ENCODE measurements around the gene MCRIP1.

MCRIP1 gene

DNA sequence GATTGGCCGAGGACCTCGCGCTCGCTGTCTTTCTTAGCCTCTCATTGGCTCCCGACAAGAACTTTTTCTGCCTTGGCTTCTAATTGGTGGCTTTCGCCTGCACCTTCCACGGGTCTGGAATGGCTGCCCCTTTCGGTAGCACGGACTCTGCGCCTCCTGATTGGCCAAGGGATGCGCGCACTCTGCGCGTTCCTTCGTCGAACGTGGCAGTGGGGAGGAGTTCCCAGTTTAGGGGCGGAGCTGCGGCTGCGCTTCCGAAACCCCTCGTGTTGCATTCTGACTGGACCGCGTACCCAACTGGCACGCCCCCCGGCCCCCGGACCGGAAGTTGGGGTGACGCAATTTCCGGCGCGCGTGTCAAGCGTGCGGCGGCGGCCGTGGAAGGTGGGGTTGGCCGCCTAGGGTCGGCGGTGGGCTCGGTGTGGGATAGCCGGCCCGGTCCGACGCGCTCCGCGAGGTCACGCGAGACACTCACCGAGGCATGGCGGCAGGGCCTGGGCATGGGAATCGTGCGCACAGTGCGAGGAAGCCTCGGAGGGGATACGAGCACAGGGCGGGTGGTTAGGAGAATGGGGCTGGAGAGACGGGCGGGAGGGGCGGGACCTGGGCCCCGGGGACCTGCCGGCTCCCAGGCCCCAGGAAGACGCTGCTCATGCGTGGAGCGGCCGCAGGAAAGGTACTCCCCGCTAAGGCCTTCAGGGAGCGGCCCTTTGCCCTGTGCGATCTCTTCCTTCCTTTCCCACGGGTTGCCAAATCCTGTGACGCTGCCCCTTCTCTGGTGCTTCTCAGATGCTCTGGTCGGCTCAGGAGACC lies 27.9 kb upstream of the MCRIP1 start:
- in situ Hi-C loops (cut with MboI; ENCODE audit: low sequenced_read_pairs), result no loop called here

DNA sequence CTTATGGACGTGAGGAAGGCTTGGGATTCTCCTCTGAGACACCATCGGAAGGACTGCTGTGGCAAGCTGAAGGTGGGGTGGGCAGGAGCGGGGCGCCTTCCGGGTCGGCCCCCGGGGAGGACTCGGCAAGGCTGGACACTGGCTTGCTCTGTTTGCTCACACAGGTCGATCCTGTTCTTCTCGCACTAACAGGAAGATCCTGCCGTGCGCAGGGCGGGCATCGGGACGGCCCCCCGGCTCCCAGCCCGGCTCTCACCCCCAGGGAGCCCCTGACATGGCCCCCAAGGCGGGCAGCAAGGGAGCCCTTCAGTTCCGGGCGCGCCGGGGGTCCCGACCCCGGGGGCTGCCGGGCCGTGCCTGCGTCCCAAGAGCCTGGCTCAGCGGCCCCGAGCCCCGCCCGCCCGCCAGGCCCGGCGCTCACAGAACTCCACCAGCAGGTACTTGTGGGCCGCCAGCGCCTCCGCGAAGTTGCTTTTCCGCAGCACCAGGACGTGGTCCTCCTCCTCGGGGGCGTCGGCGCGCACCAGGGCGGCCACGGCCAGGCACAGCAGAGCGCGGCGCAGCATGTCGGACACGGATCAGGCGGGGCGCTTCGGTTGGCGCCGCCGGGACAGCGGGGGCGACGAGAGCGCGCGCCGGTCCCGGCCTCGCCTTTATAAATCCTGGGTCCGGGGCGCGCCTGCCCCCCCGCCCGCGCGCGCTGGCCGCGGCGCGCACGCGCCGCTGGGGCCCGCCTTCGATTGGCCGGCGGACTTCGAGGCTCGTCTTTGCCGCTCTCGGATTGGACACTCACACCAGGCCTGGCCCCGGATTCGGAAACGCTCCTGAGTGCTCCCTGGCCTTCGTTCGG lies 27.0 kb upstream of the MCRIP1 start, which contains the start of gene P4HB:
Gene P4HB (minus strand): TSS at position 630 of the 850 bp plus-strand sequence. CDS start 64 bp downstream, at position 566.
- in situ Hi-C loops (cut with MboI; ENCODE audit: low sequenced_read_pairs), result no loop called here

DNA sequence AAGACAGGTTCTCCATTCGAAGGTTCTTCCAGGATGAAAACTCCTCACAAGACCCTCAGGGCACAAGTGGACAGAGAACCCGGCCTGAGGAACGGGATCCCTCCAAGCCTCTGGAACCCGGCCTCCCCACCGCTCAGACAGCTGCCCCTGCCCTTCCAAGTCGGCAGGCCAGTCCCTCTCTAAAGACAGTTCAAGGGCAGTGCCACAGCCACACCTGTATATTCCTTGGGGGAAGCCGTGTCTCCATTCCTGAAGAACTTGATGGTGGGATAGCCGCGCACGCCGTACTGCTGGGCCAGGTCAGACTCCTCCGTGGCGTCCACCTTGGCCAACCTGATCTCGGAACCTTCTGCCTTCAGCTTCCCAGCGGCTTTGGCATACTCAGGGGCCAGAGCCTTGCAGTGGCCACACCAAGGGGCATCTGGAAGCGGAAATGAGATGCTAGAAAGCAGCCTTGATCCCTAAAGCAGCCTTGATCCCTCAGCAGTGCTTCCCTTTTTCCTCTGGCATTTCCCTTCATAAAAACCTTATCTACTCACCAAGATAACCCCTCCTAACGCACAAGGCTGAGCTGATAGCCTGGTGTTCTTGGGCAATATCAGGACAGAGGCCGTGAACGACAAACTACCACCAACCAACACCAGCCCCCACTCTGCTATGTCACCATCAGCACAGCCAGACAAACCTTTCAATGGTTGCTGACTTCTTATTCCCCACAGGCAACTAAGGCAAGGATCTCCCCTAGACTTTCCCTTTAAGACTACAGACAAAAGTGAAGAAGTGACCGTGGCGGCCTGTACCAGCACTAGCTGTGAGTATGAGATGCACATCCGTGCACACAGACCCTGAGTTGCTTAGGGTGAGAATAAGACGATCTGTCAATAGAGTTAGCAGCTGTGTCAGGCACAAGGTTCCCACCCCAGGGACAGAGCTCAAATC lies 26.1 kb upstream of the MCRIP1 start:
- in situ Hi-C loops (cut with MboI; ENCODE audit: low sequenced_read_pairs), result no loop called here

DNA sequence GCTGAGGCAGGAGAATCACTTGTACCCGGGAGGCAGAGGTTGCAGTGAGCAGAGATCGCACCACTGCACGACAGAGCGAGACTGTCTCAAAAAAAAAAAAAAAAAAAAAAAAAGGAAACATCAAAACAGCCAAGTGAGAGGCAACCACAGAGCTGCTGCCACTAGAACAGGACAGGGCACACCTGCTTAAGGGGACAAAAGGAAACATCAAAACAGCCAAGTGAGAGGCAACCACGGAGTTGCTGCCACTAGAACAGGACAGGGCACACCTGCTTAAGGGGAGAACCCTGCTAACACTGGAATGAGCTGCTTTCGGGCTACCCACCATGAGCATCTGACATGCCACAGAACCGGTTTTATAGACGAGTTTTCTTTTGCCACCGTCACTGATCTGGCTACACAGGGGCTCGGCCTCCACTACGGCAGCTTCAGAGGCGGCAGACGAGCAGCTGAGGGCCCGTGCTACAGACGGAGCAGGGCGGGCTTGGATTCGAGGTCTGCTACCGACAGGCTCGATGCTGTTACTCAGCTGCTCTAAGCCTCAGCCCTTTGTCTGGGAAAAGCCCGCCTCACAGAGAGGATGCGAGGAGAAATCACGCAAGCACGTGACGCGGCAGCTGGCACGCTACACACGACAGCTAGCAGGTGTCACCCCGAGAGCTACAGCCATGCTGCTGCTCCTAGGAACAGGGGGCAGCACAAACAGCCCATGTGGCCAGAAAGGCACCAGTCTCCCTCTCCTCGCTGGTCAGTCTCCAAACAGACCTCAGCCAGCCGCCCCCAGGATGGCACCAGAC lies 25.3 kb upstream of the MCRIP1 start:
- in situ Hi-C loops (cut with MboI; ENCODE audit: low sequenced_read_pairs), result no loop called here

DNA sequence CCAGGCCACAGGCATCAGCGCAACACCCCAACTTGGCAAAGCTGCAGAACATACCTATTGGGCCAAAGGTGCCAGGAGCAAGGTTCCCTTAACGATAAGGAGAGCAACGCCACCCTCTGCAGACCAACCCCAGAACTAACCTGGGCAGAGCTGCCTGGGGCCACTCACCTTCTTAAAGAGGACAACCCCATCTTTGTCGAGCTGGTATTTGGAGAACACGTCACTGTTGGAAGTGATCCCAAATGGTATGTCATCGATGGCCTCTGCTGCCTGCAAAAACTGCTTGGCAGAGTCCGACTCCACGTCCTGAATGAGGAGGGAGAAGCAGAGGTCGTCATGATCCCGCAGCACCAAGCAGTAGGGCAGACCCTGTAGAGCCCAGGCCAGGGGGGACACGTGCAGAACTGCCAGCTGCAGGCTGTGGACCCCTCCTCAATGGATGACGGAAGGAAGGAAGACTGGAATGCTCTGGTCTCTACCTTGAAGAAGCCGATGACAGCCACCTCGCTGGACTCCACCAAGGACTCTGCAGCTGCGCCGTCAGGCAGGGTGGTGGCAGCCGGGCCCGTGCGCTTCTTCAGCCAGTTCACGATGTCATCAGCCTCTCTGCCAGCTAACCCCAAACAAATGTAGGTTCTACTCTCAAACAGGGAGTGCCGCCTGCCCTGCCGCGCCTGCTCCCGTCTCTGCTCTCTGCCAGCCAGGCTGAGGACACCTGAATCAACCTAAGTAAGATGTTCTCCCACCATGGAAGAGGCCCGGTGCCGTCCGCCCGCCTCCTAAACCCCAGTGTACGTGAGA lies 22.1 kb upstream of the MCRIP1 start:
- in situ Hi-C loops (cut with MboI; ENCODE audit: low sequenced_read_pairs), result no loop called here

DNA sequence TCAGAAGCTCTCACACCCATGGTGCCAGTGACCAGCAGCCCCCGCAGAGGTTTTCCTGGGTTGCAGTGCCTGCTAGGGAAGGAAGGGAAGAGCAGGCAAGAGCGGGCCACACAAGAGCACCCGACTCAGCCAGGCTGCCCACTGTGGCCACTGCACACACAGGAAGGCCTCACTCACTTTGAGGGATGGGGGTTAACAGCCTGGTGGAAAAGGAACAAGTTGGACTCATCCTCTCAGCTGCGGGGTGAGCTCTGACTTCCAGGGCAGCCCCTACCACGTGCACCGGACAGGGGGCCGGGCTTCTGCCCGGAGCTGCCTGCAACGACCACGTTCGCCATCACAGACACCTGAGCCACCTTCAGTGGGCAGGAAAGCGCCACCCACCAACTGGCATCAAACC lies 19.1 kb upstream of the MCRIP1 start:
- in situ Hi-C loops (cut with MboI; ENCODE audit: low sequenced_read_pairs), result no loop called here

DNA sequence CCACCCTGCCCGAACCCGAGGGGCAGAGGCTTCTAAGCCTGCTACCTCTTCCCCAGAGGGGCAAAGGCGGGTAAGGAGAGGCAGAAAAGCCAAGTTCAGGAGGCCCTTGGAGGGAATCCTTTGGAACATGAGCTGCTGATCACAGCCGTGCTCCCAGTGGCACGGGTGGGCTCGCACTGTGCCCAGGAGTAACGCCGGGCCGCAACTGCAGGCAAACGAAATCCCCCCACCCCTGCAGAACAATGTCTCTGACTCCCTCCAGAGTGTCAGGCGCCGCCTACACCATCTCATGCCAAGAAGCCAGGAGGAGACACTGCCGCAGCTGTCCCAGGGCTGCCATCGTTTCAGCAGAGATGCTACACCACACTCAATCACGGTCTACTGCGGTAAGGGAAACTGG lies 18.3 kb upstream of the MCRIP1 start:
- in situ Hi-C loops (cut with MboI; ENCODE audit: low sequenced_read_pairs), result no loop called here

DNA sequence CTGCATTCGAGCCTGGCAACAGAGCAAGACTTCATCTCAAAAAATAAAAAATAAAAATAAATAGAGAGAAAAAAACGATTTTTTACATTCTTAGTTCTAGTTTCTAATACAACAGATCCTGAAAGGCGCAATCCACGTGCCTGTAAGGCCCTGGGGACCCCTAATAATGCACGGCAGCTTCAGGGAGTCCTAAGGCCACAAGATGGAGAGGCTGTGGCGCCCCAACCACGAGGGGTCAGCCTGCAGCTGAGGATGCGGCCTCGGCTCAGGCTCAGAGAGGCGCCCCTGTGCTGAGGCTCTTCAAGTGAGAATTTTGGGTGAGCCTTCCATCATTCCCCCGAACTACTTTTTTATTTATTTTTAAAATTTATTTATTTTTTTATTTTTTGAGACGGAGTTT lies 16.4 kb upstream of the MCRIP1 start:
- in situ Hi-C loops (cut with MboI; ENCODE audit: low sequenced_read_pairs), result no loop called here

DNA sequence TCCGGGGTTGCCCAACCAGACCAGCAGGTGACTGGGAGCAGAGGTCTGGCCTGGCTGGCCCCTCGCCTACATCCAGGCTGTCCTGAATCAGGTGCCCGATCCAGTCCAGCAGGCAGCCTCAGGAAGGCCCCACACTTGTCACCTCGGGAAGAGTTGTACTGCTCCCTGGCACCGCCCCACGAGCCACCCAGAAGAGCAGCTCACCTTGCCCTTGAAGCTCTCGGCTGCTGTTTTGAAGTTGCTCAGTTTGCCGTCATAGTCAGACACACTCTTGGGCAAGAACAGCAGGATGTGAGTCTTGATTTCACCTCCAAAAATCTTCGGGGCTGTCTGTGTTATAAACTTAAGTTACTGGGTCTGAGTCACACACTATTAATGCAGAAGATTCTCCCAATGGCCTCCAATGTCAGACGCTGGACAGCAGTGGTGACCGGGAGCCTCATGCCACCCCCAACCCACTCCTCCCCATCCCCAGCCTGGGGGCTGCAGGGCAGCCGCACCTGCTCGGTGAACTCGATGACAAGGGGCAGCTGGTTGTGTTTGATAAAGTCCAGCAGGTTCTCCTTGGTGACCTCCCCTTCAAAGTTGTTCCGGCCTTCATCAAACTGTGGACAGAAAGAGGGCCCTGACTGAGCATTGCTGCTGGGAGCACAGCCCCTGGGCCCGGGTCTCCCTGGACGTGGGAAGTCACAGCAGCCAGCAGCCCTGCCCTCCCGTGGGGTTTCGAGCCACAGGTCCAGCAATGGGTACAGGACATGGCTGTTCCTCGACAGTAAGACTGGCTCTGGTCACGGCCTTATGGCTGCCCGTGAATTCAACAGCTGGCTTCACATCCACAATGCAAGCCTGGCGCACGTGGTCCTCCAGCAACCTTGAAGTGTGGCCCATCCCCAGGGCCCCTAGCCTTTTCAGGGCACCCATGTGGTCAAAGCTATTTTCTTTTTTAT lies 13.9 kb upstream of the MCRIP1 start:
- in situ Hi-C loops (cut with MboI; ENCODE audit: low sequenced_read_pairs), result no loop called here

DNA sequence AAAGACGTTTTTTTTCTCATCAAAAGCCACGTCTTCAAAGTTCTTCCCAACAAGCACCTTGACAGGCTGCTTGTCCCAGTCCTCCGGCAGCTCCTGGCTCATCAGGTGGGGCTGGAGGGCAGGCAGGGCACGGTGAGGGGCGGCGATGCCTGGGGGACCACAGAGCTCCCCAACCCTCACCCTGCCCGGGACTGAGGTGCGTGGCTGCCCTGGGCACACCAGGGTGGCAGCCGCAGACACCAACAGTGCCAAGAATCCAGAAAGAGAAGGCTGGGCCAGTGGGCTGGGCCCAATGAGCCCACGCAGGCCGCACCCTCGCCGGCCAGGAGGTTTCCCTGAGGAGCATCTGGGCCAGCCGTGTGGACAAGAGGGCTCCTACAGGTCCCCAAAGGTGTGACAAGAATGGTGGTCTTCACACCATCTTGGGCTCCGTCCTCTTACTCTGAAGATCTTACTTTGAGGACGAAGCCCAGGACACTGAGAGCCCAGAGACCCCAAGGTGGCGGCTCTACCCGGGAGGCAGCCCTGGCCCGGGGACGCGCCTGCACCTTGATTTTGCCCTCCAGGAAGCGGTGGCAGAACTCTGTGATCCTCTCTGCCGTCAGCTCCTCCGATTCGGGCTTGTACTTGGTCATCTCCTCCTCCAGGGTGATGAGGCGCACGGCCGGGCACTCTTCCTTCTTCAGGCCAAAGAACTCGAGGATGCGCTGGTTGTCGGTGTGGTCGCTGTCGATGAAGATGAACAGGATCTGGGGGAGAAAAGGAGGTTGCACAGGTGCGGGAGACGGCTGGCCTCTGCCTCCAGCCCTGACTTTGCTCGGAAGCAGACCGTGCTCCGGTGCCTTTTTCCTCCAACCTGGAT lies 13.0 kb upstream of the MCRIP1 start:
- in situ Hi-C loops (cut with MboI; ENCODE audit: low sequenced_read_pairs), result no loop called here

DNA sequence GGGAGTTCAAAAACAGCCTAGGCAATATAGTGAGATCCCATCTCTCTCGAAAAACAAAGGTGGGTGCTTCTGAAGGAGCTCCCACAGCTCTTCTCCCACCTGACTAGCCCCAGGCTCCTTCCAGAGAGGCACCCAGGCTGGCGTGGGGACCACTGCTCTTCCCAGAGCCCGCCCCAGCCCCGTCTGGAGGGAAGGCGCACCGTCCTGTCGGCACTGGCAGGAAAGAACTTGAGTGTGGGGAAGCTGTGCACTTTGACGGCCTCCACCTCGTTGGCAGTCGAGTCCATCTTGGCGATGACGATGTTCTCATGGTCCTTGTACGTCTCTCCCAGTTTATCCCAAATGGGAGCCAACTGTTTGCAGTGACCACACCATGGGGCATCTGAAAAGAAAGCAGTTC lies 12.3 kb upstream of the MCRIP1 start:
- in situ Hi-C loops (cut with MboI; ENCODE audit: low sequenced_read_pairs), result no loop called here

DNA sequence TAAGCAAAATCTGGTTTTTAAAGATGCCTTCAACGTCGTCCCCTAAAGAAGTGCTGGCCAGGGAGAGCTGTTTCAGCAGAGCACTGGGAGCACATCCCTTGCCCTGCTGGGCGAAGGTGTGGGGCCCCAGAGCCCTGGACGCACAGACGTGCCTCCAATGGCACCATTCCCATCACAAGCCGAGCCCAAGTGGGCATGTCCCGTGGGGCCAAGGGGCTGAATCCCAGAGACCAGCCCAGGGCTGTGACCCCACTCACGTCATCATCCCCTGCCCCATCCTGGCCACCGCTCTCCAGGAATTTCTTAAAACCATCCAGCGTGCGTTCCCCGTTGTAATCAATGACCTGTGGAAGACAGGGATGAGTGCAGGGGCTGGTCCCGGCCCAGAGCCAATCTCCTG lies 11.8 kb upstream of the MCRIP1 start:
- in situ Hi-C loops (cut with MboI; ENCODE audit: low sequenced_read_pairs), result no loop called here

DNA sequence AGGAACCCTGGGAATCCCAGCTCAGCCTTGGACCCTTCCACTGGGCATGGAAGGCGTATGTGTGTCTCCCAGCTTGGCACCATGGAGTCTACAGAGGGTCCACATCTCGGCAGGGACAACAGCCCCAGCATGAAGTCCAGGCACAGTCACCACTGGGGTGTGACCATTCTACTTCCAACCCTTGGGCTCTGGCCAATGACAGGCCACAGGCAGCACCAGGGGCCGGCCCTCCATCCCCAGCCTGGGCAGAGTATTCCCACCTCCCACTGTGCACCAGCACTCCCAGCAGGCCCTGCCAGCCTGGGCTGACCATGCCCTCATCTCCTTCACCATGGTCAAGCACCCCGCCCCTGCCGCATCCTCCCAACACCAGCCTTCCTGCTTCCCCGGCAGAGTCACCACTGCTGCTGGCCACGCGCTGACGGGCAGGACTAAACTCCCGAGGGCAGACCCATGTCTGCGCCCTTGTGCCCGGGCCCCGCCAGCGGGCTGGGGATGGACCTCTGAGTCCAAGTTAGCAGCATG lies 11.3 kb upstream of the MCRIP1 start:
- in situ Hi-C loops (cut with MboI; ENCODE audit: low sequenced_read_pairs), result no loop called here

DNA sequence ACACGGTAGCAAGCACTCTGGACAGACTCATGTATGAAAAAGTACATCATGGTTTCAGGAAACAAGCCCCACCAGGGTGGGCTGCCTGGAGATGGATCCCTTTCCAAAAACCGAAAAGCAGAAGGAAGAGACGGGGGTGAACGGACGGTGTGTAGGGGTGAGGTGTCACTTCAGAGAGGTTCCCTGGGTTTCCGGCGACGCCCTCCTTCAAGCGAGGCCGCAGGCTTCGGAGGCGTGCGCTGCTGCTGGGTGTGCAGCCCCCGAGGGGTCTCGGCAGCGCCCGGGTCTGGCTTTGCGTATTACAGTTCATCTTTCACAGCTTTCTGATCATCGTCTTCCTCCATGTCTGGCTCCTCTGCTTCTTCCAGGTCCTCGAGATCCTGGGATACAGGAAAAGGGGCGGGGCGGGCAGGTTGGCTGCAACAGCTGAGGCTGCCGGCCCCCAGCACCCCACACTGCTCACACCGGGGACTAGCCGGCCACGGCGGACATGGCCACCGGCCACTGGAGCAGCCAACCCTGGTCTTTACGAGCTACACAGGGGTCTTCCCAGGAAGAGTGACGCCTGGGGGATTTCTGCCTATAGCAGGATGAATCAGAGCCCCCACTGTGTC lies 10.7 kb upstream of the MCRIP1 start:
- in situ Hi-C loops (cut with MboI; ENCODE audit: low sequenced_read_pairs), result no loop called here

DNA sequence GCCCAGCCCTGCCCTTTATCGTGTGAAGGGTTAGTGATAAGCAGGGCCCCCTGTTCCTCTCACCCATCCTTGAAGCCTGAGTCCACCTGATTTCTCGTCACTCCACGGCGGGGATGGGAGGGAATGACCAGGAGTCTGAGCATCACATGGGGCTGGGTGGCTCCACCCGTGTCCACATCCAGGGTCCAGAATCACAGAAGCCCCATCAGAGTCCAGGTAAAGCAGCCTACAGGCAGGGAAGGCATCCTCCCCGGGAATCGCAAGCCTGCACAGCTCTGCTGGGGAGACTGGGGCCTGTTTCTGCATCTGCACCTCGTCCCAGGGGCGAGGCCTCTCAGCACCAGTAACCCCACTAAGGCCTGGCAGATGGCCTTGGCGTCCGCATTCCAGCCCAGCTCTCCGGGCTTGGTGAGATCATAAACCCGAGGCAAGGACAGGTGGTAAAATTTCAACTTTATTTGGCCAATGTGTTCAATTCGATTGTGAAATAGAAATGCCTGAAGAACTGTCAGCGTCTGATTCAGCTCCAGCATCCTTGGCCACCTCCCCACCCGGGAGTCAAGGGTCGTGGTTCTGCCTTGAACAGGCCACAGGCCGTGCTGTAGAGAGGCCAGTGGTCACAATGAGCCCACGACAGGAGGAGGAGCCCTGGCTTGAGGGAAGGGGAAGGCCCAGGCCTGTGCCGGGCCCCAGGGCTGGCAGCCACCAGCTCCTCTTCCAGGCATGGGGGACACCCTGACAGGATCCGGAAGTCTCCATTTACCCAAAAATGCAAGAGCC lies 9.8 kb upstream of the MCRIP1 start:
- in situ Hi-C loops (cut with MboI; ENCODE audit: low sequenced_read_pairs), result no loop called here

DNA sequence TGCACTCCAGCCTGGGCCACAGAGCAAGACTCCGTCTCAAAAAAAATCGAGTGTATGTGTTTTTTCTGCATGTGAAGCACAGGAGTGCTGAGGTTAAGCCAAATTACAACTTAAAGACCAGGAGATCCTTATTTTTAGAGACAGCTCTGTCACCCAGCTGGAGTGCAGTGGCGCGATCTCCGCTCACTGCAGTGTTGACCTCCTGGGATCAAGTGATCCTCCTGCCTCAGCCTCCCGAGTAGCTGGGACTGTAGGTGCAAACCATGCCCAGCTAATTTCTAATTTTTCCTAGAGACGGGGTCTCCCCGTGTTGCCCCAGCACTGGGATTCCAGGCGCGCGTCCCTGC lies 9.3 kb upstream of the MCRIP1 start:
- in situ Hi-C loops (cut with MboI; ENCODE audit: low sequenced_read_pairs), result no loop called here
